DOHH2 (cell line): ENCODE data around the gene LDLRAD4.

Experiments
- CTCF ChIP-seq: fragments of 200-600 bp; sonication (generic); IDR thresholded peaks from one replicate; pipeline ENCODE4 v1.5.1; 2014; ENCODE audit warnings: antibody characterized with exemption, mild to moderate bottlenecking, low read depth, low read length; ENCODE audit not compliant: poor library complexity, severe bottlenecking
- EZH2phosphoT487 ChIP-seq: fragments of 200-600 bp; sonication (generic); IDR thresholded peaks from 2 replicates; pipeline ENCODE4 v1.6.1; 2017; ENCODE audit warnings: borderline replicate concordance, mild to moderate bottlenecking, antibody characterized with exemption, low read length, moderate library complexity, mixed read lengths

GRCh38 chr18:13440277-13441248 lies 222.0 kb downstream of the LDLRAD4 start:
- TF ChIP-seq CTCF (no peak), EZH2phosphoT487 (no peak)
